Left hindlimb (tissue), 1 donor: ENCODE data around the gene ANKRD6.

Experiments
- DNase-seq: peaks from one replicate; pipeline ENCODE4 v3.0.0-alpha.2; 2018

Gene ANKRD6

GRCh38 chr6:89475634-89476033, 42.7 kb downstream of the ANKRD6 start:
- DNase-seq, result no peak

- DNase-seq, result no peak
Measured at GRCh38 chr6:89479897-89480296, 46.9 kb downstream of the ANKRD6 start.

- no peak for DNase-seq
Measured at GRCh38 chr6:89481695-89482094, 48.7 kb downstream of the ANKRD6 start.

- DNase-seq, result no peak
Measured at GRCh38 chr6:89482126-89482525, 49.2 kb downstream of the ANKRD6 start.

- no peak for DNase-seq
Measured at GRCh38 chr6:89483111-89483720, 50.3 kb downstream of the ANKRD6 start.

- no peak for DNase-seq
Measured at GRCh38 chr6:89485320-89485719, 52.4 kb downstream of the ANKRD6 start.

- DNase-seq, result no peak
Measured at GRCh38 chr6:89487864-89488263, 54.9 kb downstream of the ANKRD6 start.

GRCh38 chr6:89488438-89488837, 55.5 kb downstream of the ANKRD6 start:
- no peak for DNase-seq

- DNase-seq, result no peak
Measured at GRCh38 chr6:89489078-89489477, 56.1 kb downstream of the ANKRD6 start.

GRCh38 chr6:89492025-89492640, 59.2 kb downstream of the ANKRD6 start:
- DNase-seq, result no peak

- DNase-seq, result no peak
Measured at GRCh38 chr6:89494131-89494793, 61.3 kb downstream of the ANKRD6 start.

GRCh38 chr6:89495961-89496535, 63.1 kb downstream of the ANKRD6 start:
- DNase-seq, result no peak

GRCh38 chr6:89500611-89501010, 67.7 kb downstream of the ANKRD6 start:
- no peak for DNase-seq

- no peak for DNase-seq
Measured at GRCh38 chr6:89501222-89501621, 68.3 kb downstream of the ANKRD6 start.

GRCh38 chr6:89501753-89502152, 68.8 kb downstream of the ANKRD6 start:
- no peak for DNase-seq

GRCh38 chr6:89503641-89504040, 70.7 kb downstream of the ANKRD6 start:
- no peak for DNase-seq

- DNase-seq, result no peak
Measured at GRCh38 chr6:89505847-89506246, 72.9 kb downstream of the ANKRD6 start.

- no peak for DNase-seq
Measured at GRCh38 chr6:89506716-89507617, 74.0 kb downstream of the ANKRD6 start.

GRCh38 chr6:89508755-89509563, 76.0 kb downstream of the ANKRD6 start:
- DNase-seq, result no peak

- DNase-seq, result no peak
Measured at GRCh38 chr6:89509777-89510281, 76.9 kb downstream of the ANKRD6 start.

GRCh38 chr6:89510393-89510792, 77.4 kb downstream of the ANKRD6 start:
- DNase-seq, result no peak
